Fibroblast of lung (primary cell): Measurements from ENCODE around the gene GTF2A1L. TPM values are rescaled to one million over a fixed set of nuclear protein-coding genes. Genes with fewer than 3 reads are reported as not detected.

Experiments
- DNase-seq, 2 donors: peaks; one replicate each; pipeline versions ENCODE4 v3.0.0 to v3.0.0-alpha.2; 2010; ENCODE audit warnings: low read depth in 2 of 2
- H2AFZ ChIP-seq: 2 replicates; pipeline ENCODE4 v1.5.1; 2012; ENCODE audit warnings: low read length, control low read depth, inconsistent platforms
- H3K27ac ChIP-seq: 2 replicates; pipeline ENCODE4 v1.5.1; 2011; ENCODE audit warnings: low read length, control low read depth; ENCODE audit not compliant: insufficient read depth
- H3K27me3 ChIP-seq: 2 replicates; pipeline ENCODE4 v1.5.1; 2011; ENCODE audit warnings: mild to moderate bottlenecking, low read length; ENCODE audit not compliant: control insufficient read depth, insufficient read depth
- H3K36me3 ChIP-seq: 2 replicates; pipeline ENCODE4 v1.5.1; 2011; ENCODE audit warnings: low read length; ENCODE audit not compliant: control insufficient read depth, insufficient read depth
- H3K4me1 ChIP-seq: 2 replicates; pipeline ENCODE4 v1.5.1; 2011; ENCODE audit warnings: low read length; ENCODE audit not compliant: control insufficient read depth, insufficient read depth; ENCODE audit errors: extremely low read depth
- H3K4me2 ChIP-seq: 2 replicates; pipeline ENCODE4 v1.5.1; 2011; ENCODE audit warnings: low read length, control low read depth; ENCODE audit not compliant: insufficient read depth; ENCODE audit errors: extremely low read depth
- H3K4me3 ChIP-seq, 4 experiments: fragments of 200-600 bp in 1 of 4; sonication (generic) in 1 of 4; replicated peaks in 1 of 4; 2 replicates each; pipeline ENCODE4 v1.5.1; 2011 to 2016; ENCODE audit warnings: low read length in 4 of 4, low read depth in 3 of 4, mild to moderate bottlenecking in 3 of 4, control low read depth in 2 of 4, inconsistent platforms in 1 of 4, mixed read lengths in 1 of 4; ENCODE audit not compliant: insufficient read depth in 1 of 4; ENCODE audit errors: control extremely low read depth in 1 of 4
- H3K79me2 ChIP-seq: 2 replicates; pipeline ENCODE4 v1.5.1; 2012; ENCODE audit warnings: mild to moderate bottlenecking, low read length, inconsistent platforms; ENCODE audit not compliant: control insufficient read depth, insufficient read depth
- H3K9ac ChIP-seq: 2 replicates; pipeline ENCODE4 v1.5.1; 2011; ENCODE audit warnings: mild to moderate bottlenecking, low read length, control low read depth; ENCODE audit not compliant: insufficient read depth
- H3K9me3 ChIP-seq: 2 replicates; pipeline ENCODE4 v1.5.1; 2012; ENCODE audit warnings: low read depth, low read length; ENCODE audit not compliant: control insufficient read depth, insufficient read depth
- H4K20me1 ChIP-seq: 2 replicates; pipeline ENCODE4 v1.5.1; 2011; ENCODE audit warnings: low read length; ENCODE audit not compliant: control insufficient read depth, insufficient read depth; ENCODE audit errors: extremely low read depth
- EZH2 ChIP-seq: IDR thresholded peaks from 2 replicates; pipeline ENCODE4 v1.5.1; 2012; ENCODE audit warnings: low read length, control low read depth, mild to moderate bottlenecking; ENCODE audit errors: missing control alignments
- polyA plus RNA-seq, 2 donors: library from polyadenylated mRNA; depleted of rRNA in 1 of 2; stranded (reverse) in 1 of 2; unstranded in 1 of 2; fragments of >200 nt; gene quantifications; 2 replicates each; pipeline ENCODE4 v1.2.1, GENCODE V29; 2011 to 2012; ENCODE audit warnings: missing spikeins in 1 of 2
- total RNA-seq: library from RNA; depleted of rRNA; stranded (reverse); fragments of >200 nt; gene quantifications from 2 replicates; pipeline ENCODE4 v1.2.1, GENCODE V29; 2014
- TF ChIP-seq, protein P1 (sequence below), 2 donors: IDR thresholded peaks in 1 of 2; conservative IDR thresholded peaks in 1 of 2; 1 replicate in 1 of 2; 2 replicates in 1 of 2; pipeline ENCODE4 v1.5.1; 2011 to 2012; ENCODE audit warnings: low read length in 2 of 2, control low read depth in 1 of 2, inconsistent platforms in 1 of 2, low read depth in 1 of 2, mild to moderate bottlenecking in 1 of 2

GTF2A1L gene
- total and polyA plus RNA-seq, 2 donors (not counting 1 experiment from before 2014, with no cell fraction given), result 0.26 to 3.5 TPM

DNA sequence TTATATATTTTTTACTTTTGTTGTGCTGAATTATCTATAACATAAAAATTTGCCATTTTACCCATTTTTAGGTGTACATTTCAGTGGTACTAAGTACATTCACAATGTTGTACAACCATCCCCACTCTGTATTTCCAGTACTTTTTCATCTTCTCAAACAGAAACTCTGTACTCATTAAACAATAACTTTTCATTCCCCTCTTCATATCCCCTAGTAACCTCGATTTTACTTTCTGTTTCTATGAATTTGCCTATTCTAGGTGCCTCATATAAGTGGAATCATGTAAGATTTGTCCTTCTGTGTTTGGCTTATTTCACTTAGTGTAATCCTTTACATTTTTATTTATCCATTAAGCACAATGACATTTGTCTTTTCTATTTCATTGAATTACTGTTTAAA is 51.3 kb downstream of the GTF2A1L start:
- H3K4me3 ChIP-seq, result no peak overlapping the region
- no peak for TF ChIP-seq EZH2
- TF ChIP-seq, protein P1, sequence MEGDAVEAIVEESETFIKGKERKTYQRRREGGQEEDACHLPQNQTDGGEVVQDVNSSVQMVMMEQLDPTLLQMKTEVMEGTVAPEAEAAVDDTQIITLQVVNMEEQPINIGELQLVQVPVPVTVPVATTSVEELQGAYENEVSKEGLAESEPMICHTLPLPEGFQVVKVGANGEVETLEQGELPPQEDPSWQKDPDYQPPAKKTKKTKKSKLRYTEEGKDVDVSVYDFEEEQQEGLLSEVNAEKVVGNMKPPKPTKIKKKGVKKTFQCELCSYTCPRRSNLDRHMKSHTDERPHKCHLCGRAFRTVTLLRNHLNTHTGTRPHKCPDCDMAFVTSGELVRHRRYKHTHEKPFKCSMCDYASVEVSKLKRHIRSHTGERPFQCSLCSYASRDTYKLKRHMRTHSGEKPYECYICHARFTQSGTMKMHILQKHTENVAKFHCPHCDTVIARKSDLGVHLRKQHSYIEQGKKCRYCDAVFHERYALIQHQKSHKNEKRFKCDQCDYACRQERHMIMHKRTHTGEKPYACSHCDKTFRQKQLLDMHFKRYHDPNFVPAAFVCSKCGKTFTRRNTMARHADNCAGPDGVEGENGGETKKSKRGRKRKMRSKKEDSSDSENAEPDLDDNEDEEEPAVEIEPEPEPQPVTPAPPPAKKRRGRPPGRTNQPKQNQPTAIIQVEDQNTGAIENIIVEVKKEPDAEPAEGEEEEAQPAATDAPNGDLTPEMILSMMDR (conservative IDR thresholded peaks at IDR 0.05 in 1 of 2, IDR thresholded peaks at IDR 0.05 in 1 of 2; ENCODE audit: low read depth in 1 of 2, low read length in 2 of 2), result no peak

DNA sequence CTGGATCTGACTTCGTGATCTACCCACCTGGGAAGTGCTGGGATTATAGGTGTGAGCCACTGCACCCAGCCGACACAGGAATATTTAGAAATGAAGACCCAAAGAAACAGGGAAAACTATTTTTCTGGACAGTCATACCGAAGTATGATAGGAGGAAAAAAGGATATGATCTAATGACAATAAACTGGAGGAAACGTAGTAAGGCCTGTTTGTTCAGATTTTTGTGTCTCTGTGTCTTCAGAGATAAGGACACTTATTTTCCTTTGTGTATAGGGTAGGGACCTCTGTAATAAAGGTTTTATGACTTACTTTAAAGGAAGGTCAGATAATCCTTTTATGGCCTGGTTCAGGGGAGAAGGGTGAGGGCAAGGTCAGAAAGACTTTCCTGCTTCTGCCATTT is 55.9 kb downstream of the GTF2A1L start:
- H3K4me3 ChIP-seq, result no peak overlapping the region
- H3K27ac ChIP-seq, result no peak overlapping the region
- no peaks in the 10 kb centered on the region for H3K79me2 ChIP-seq
- no peak for DNase-seq
- no peaks in the 10 kb centered on the region for H3K36me3 ChIP-seq
- H2AFZ ChIP-seq, result no peak overlapping the region
- no peaks in the 10 kb centered on the region for H3K4me1 ChIP-seq
- no peaks in the 10 kb centered on the region for H3K9me3 ChIP-seq
- TF ChIP-seq EZH2, result no peak
- TF ChIP-seq, protein P1 (conservative IDR thresholded peaks at IDR 0.05 in 1 of 2, IDR thresholded peaks at IDR 0.05 in 1 of 2; ENCODE audit: low read depth in 1 of 2, low read length in 2 of 2), result no peak
- H3K9ac ChIP-seq, result no peak overlapping the region
- H3K4me2 ChIP-seq, result no peak overlapping the region
- no peaks in the 10 kb centered on the region for H4K20me1 ChIP-seq
- no peaks in the 10 kb centered on the region for H3K27me3 ChIP-seq

More for the DNA sequence above, 51.3 kb downstream of the GTF2A1L start:
- no peaks in the 10 kb centered on the region for H3K79me2 ChIP-seq
- no peak overlapping the region for H2AFZ ChIP-seq
- no peak overlapping the region for H3K27ac ChIP-seq
- H3K36me3 ChIP-seq, result no peaks in the 10 kb centered on the region
- no peak for DNase-seq
- H3K4me2 ChIP-seq, result no peak overlapping the region
- H3K27me3 ChIP-seq, result no peaks in the 10 kb centered on the region
- no peaks in the 10 kb centered on the region for H3K4me1 ChIP-seq
- H4K20me1 ChIP-seq, result no peaks in the 10 kb centered on the region
- H3K9me3 ChIP-seq, result no peaks in the 10 kb centered on the region
- H3K9ac ChIP-seq, result no peak overlapping the region

DNA sequence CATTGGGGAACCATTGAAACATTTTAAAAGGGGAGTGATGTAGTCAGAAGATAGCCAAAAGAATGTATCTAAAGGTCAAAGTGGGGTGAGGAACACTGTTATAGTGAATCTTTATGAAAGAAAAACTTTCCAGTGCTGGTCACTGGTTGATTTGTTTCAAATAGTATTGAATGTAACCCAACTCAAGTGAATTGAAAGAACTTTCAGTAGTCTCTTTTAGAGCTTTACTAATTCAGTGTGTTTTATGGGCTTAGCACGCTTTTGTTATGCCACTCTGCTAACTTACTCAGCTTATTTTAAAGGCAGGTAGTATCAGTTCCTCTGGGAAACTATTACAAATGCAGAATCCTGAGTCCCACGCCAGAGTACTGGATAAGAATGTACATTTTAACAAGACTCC is 57.3 kb downstream of the GTF2A1L start:
- H3K4me3 ChIP-seq, result no peak overlapping the region
- H3K27me3 ChIP-seq, result no peaks in the 10 kb centered on the region
- no peak overlapping the region for H3K9ac ChIP-seq
- H3K36me3 ChIP-seq, result no peaks in the 10 kb centered on the region
- H3K4me1 ChIP-seq, result no peaks in the 10 kb centered on the region
- H3K27ac ChIP-seq, result no peak overlapping the region
- no peaks in the 10 kb centered on the region for H3K79me2 ChIP-seq
- no peak for DNase-seq
- no peaks in the 10 kb centered on the region for H4K20me1 ChIP-seq
- no peak overlapping the region for H3K4me2 ChIP-seq
- TF ChIP-seq, protein P1 (conservative IDR thresholded peaks at IDR 0.05 in 1 of 2, IDR thresholded peaks at IDR 0.05 in 1 of 2; ENCODE audit: low read depth in 1 of 2, low read length in 2 of 2), result no peak
- TF ChIP-seq EZH2, result no peak
- no peak overlapping the region for H2AFZ ChIP-seq
- H3K9me3 ChIP-seq, result no peaks in the 10 kb centered on the region
